Astrocyte (in vitro differentiated cells and primary cell): Measurements from ENCODE around the gene CORO2A.

ENCODE experiments used
- EZH2 ChIP-seq: IDR thresholded peaks from 2 replicates; pipeline ENCODE4 v1.6.1; 2012; ENCODE audit warnings: mild to moderate bottlenecking, low read length, inconsistent platforms; ENCODE audit not compliant: insufficient read depth
- TF ChIP-seq, protein P1 (sequence below): IDR thresholded peaks from 2 replicates; pipeline ENCODE4 v1.5.1; 2011; ENCODE audit warnings: low read depth, mild to moderate bottlenecking, inconsistent platforms, low read length, moderate library complexity; ENCODE audit not compliant: insufficient read depth

DNA sequence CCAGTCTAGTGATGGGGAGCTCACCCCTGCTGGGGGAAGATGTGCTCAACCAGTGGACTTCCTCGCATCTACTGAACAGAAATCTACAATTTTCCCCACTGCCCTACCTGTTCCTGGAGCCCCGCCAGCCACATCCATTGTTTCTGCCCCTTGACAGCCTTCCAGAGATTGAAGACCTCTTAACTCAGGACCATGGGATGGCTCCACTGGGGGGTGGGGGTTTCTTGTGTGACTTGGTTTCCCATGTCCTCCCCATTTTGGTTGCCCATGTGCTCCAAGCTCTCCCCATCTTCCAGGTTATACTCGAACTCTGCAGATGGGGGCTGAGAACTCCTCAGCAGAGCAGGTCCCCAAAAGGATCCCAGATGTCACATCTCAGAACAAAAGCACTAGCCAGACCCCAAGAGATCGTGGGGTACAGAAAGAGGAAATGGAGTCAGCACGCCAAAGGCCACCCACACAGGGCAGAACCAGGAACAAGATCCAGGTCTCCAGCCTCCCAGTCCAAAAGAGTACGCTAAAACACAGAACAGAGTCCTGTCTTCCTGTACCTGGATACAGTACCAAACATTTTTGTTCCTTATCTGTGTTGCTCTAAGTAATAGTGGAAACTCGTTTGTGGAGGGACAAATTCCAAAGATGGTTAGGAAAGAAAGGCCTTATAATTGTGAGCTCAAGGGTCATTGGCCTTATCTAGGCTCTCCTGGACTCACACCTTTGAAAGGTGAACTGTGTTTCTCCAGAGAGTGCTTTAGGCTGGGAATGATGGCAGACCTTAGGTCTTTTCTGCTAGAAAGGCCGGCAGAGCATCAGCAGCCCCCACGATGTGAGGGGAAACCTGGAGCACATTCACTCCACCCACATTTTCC is 15.8 kb downstream of the CORO2A start:
- TF ChIP-seq, protein P1, sequence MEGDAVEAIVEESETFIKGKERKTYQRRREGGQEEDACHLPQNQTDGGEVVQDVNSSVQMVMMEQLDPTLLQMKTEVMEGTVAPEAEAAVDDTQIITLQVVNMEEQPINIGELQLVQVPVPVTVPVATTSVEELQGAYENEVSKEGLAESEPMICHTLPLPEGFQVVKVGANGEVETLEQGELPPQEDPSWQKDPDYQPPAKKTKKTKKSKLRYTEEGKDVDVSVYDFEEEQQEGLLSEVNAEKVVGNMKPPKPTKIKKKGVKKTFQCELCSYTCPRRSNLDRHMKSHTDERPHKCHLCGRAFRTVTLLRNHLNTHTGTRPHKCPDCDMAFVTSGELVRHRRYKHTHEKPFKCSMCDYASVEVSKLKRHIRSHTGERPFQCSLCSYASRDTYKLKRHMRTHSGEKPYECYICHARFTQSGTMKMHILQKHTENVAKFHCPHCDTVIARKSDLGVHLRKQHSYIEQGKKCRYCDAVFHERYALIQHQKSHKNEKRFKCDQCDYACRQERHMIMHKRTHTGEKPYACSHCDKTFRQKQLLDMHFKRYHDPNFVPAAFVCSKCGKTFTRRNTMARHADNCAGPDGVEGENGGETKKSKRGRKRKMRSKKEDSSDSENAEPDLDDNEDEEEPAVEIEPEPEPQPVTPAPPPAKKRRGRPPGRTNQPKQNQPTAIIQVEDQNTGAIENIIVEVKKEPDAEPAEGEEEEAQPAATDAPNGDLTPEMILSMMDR, result no peak
- no peak for TF ChIP-seq EZH2
